MM.1S (cell line): ENCODE data around the gene IL24.
A peak's percentile ranks its signal among the peaks of the same experiment; 100 is the strongest.
"Not testable (repeated sequence)": the region's sequence is repeated elsewhere in the genome, so short reads cannot be mapped to it uniquely, and the experiment has no call there.

Experiments
- DNase-seq: peaks from one replicate; pipeline ENCODE4 v3.0.0-alpha.2; 2015
- H2AFZ ChIP-seq: fragments of 300-600 bp; sonication (generic); 2 replicates; pipeline ENCODE4 v1.6.0; 2016; ENCODE audit warnings: antibody characterized with exemption, low read length
- H3F3A ChIP-seq: fragments of 300-600 bp; sonication (generic); 2 replicates; pipeline ENCODE4 v1.6.1; 2016; ENCODE audit warnings: mild to moderate bottlenecking, antibody characterized with exemption, low read length, moderate library complexity, mixed read lengths; ENCODE audit not compliant: insufficient read depth
- H3K27ac ChIP-seq: fragments of 300-600 bp; sonication (generic); 2 replicates; pipeline ENCODE4 v1.5.1; 2016; ENCODE audit warnings: mild to moderate bottlenecking, low read length
- H3K27me3 ChIP-seq: fragments of 300-600 bp; sonication (generic); replicated peaks from 2 replicates; pipeline ENCODE4 v1.6.0; 2016; ENCODE audit warnings: low read length; ENCODE audit not compliant: insufficient read depth
- H3K36me3 ChIP-seq: fragments of 300-600 bp; sonication (generic); replicated peaks from 2 replicates; pipeline ENCODE4 v1.6.1; 2016; ENCODE audit warnings: mild to moderate bottlenecking, low read length, mixed read lengths; ENCODE audit not compliant: insufficient read depth
- H3K4me1 ChIP-seq: fragments of 300-600 bp; sonication (generic); 2 replicates; pipeline ENCODE4 v1.6.1; 2016; ENCODE audit warnings: low read length, mixed read lengths
- H3K4me2 ChIP-seq: fragments of 300-600 bp; sonication (generic); 2 replicates; pipeline ENCODE4 v1.6.0; 2016; ENCODE audit warnings: low read depth, low read length
- H3K4me3 ChIP-seq: fragments of 300-600 bp; sonication (generic); 2 replicates; pipeline ENCODE4 v1.5.1; 2016; ENCODE audit warnings: low read length, mixed read lengths
- H3K79me2 ChIP-seq: fragments of 300-600 bp; sonication (generic); 2 replicates; pipeline ENCODE4 v1.6.1; 2016; ENCODE audit warnings: mixed run types, low read length, mixed read lengths
- H3K9ac ChIP-seq: fragments of 300-600 bp; sonication (generic); 2 replicates; pipeline ENCODE4 v1.6.1; 2016; ENCODE audit warnings: low read length, mixed read lengths
- H3K9me2 ChIP-seq: fragments of 300-600 bp; sonication (generic); replicated peaks from 2 replicates; pipeline ENCODE4 v1.6.1; 2016; ENCODE audit warnings: mild to moderate bottlenecking, low read length, mixed read lengths; ENCODE audit not compliant: insufficient read depth
- H3K9me3 ChIP-seq: fragments of 300-600 bp; sonication (generic); replicated peaks from 2 replicates; pipeline ENCODE4 v1.6.1; 2016; ENCODE audit warnings: mild to moderate bottlenecking, low read length, mixed read lengths; ENCODE audit not compliant: insufficient read depth
- H4K20me1 ChIP-seq: fragments of 300-600 bp; sonication (generic); 2 replicates; pipeline ENCODE4 v1.6.1; 2016; ENCODE audit warnings: mild to moderate bottlenecking, low read length, moderate library complexity, mixed read lengths; ENCODE audit not compliant: insufficient read depth
- EZH2 ChIP-seq: fragments of 300-600 bp; sonication (generic); optimal IDR thresholded peaks from 2 replicates; pipeline ENCODE3; 2017; ENCODE audit warnings: low read depth, mild to moderate bottlenecking, antibody characterized with exemption, low read length, mixed read lengths
- EZH2phosphoT487 ChIP-seq: fragments of 300-600 bp; sonication (generic); IDR thresholded peaks from 2 replicates; pipeline ENCODE4 v1.6.1; 2018; ENCODE audit warnings: antibody characterized with exemption, low read length
- TF ChIP-seq, protein P1 (sequence below): fragments of 300-600 bp; sonication (generic); IDR thresholded peaks from 2 replicates; pipeline ENCODE4 v1.5.1; 2016; ENCODE audit warnings: antibody characterized with exemption, low read length, mixed read lengths

IL24 gene

DNA sequence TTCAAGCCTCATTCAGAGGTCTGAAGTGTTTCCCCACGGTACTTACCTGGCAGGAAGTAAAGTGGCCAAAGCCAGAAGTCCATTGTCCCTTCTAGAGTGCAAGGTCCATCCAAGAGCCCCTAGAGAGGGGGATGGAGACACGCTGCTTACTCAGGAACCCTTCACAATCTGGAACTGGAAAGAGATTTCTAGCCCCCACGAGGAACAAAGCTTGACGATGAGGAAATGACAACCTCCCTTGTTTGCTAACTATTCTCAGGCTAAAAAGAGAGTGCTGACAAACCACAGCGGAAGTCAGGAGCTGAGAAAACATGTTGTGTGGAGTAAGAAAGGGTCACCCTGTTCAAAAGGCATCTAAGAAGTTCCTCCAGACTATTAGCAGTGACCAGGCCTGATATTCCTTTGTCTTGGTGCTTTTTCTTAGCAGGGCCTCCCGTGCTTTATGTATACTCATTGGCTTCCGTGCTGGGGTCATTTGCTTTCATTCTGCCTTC lies 24.6 kb downstream of the IL24 start, which contains the start of gene FCMR:
Gene FCMR, minus strand, starts transcription at position 170 of the 494 bp plus-strand sequence. Its CDS starts 87 bp downstream, at position 83.
- no peaks in the 10 kb centered on the region for H3K27me3 ChIP-seq
- no peak for TF ChIP-seq EZH2
- no peak for TF ChIP-seq EZH2phosphoT487
- TF ChIP-seq, protein P1, sequence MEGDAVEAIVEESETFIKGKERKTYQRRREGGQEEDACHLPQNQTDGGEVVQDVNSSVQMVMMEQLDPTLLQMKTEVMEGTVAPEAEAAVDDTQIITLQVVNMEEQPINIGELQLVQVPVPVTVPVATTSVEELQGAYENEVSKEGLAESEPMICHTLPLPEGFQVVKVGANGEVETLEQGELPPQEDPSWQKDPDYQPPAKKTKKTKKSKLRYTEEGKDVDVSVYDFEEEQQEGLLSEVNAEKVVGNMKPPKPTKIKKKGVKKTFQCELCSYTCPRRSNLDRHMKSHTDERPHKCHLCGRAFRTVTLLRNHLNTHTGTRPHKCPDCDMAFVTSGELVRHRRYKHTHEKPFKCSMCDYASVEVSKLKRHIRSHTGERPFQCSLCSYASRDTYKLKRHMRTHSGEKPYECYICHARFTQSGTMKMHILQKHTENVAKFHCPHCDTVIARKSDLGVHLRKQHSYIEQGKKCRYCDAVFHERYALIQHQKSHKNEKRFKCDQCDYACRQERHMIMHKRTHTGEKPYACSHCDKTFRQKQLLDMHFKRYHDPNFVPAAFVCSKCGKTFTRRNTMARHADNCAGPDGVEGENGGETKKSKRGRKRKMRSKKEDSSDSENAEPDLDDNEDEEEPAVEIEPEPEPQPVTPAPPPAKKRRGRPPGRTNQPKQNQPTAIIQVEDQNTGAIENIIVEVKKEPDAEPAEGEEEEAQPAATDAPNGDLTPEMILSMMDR = no peak
- no peaks in the 10 kb centered on the region for H3K9me3 ChIP-seq
- H4K20me1 ChIP-seq = no peaks in the 10 kb centered on the region
- peaks cover 56% of the 10 kb centered on the region for H3K4me1 ChIP-seq
- peak within 1 kb of the TSS; percentile 46 for H2AFZ ChIP-seq
- DNase-seq = peak; percentile 95
- peak within 1 kb of the TSS; percentile 93 for H3K4me2 ChIP-seq
- H3K36me3 ChIP-seq = no peaks in the 10 kb centered on the region
- no peaks in the 10 kb centered on the region for H3K9me2 ChIP-seq
- H3K79me2 ChIP-seq = peaks cover 50% of the 10 kb centered on the region
- H3K9ac ChIP-seq = peak within 1 kb of the TSS; percentile 88
- peaks cover 25% of the 10 kb centered on the region for H3F3A ChIP-seq
- H3K27ac ChIP-seq = peak within 1 kb of the TSS; percentile 97
- H3K4me3 ChIP-seq = peak within 1 kb of the TSS; percentile 65

DNA sequence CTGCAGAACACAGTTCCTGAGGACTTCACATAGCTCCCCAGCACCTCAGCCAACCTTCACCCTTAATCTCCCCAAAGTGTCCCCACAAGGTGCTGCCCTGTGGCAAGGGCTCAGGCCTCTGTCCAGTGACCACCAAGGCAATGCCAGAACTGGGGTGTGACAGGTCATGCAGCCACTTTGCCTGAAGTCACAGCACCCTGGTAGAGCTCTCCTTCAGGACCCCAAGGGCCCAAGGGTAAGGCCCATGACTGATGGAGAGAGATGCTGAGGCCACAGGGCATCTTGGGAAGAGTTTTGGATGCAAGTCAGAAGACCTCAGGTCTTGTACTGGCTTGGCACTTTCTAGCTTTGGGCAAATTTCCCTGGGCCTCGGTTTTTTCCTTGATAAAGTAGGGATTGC lies 25.3 kb downstream of the IL24 start:
- peak overlapping the region; percentile 88 for H3K9ac ChIP-seq
- H4K20me1 ChIP-seq = no peaks in the 10 kb centered on the region
- peaks cover 43% of the 10 kb centered on the region for H3K79me2 ChIP-seq
- no peaks in the 10 kb centered on the region for H3K9me3 ChIP-seq
- peak overlapping the region; percentile 65 for H3K4me3 ChIP-seq
- no peaks in the 10 kb centered on the region for H3K9me2 ChIP-seq
- peak overlapping the region; percentile 46; the same call in 1 of the 2 replicates for H2AFZ ChIP-seq
- peak; percentile 27 for DNase-seq
- no peaks in the 10 kb centered on the region for H3K36me3 ChIP-seq
- peak overlapping the region; percentile 97 for H3K27ac ChIP-seq
- H3K27me3 ChIP-seq = no peaks in the 10 kb centered on the region
- peaks cover 54% of the 10 kb centered on the region for H3K4me1 ChIP-seq
- H3F3A ChIP-seq = peaks cover 25% of the 10 kb centered on the region
- peak overlapping the region; percentile 93 for H3K4me2 ChIP-seq
- TF ChIP-seq, protein P1 = no peak
- TF ChIP-seq EZH2 (no peak), EZH2phosphoT487 (no peak)

DNA sequence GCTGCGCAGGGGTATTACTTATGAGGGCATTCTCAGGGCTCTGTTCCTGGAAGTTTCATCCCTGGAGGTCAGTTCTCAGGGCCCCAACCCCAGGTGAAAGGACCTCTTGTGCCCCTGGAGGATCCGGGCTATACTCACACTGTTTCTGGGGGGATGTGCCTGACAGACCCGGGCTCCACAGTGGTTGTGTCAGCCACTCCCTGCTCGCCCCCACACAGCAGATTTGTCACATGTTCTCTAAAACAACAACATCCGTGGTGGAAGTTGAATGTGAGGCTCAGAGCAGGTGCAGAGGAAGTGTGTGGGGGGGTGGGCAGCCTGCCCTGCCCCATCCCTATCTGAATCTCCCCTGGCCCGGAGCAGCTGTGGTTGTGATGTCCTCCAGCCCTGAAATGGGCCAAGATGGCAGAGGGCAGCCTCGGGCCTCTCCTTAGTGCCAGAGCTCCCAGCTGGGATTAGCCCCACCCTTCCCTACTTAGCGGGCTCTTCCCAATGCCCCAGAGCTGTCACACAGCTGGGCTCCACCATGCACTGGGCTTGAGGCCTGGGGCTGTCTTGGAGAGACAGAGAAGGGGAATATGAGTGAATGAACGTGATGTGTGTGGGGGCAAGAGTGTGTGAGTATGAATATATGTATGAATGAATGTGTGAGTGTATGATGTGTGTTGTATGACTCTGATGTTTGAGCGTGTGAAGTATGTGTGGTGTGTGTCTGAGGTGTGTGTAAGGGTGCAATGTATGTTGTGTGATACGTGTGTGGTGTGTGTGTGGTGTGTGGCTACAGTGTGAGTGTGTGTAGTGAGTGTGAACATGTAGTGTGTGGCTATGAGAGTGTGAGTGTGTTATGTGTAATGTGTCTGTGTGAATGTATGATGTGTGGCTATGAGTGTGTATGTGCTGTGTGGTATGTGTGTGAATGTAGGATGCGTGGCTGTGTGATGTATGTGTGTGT lies 26.0 kb downstream of the IL24 start:
- Histone ChIP-seq H3K9me3 (no peaks in the 10 kb centered on the region), H4K20me1 (no peaks in the 10 kb centered on the region), H3K9ac (peak overlapping the region; percentile 88), H3F3A (peaks cover 25% of the 10 kb centered on the region), H3K27me3 (no peaks in the 10 kb centered on the region), H3K4me3 (peak overlapping the region; percentile 65), H3K36me3 (no peaks in the 10 kb centered on the region), H3K27ac (peak overlapping the region; percentile 97), H2AFZ (peak overlapping the region; percentile 46), H3K4me2 (peak overlapping the region; percentile 93), H3K9me2 (no peaks in the 10 kb centered on the region), H3K79me2 (peaks cover 35% of the 10 kb centered on the region), H3K4me1 (peaks cover 50% of the 10 kb centered on the region)
- DNase-seq = peak; percentile 94
- no peak for TF ChIP-seq EZH2
- TF ChIP-seq EZH2phosphoT487 = no peak
- TF ChIP-seq, protein P1 = no peak

DNA sequence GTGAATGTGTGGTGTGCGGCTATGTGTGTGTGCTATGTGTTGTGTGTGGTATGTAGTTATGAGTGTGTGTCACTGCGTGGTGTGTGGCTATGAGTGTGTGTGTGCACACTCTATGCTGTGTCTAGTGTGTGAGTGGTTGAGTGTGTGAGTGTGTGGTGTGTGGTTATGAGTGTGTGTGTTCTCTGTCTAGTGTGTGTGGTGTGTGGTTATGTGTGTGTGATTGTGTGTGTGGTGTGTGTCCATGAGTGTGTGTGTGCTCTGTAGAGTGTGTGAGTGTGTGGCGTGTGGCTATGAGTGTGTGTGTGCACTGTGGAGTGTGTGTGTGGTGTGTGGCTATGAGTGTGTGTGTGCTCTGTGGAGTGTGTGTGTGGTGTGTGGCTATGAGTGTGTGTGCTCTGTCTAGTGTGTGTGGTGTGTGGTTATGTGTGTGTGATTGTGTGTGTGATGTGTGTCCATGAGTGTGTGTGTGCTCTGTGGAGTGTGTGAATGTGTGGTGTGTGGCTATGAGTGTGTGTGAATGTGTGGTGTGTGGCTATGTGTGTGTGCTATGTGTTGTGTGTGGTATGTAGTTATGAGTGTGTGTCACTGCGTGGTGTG lies 26.8 kb downstream of the IL24 start:
- H3K9me2 ChIP-seq, H3K36me3 ChIP-seq, H4K20me1 ChIP-seq, H3K9me3 ChIP-seq, H3K9ac ChIP-seq, H3K27ac ChIP-seq, H3K27me3 ChIP-seq, DNase-seq, H3K4me3 ChIP-seq, H2AFZ ChIP-seq: not testable (repeated sequence)
- H3F3A ChIP-seq = peaks cover 25% of the 10 kb centered on the region
- peaks cover 28% of the 10 kb centered on the region for H3K79me2 ChIP-seq
- peak overlapping the region; percentile 93 for H3K4me2 ChIP-seq
- peaks cover 48% of the 10 kb centered on the region for H3K4me1 ChIP-seq
